ENCODE data around the gene DGKB.

GRCh38 chr7:14911077-14911476 lies 8.5 kb upstream of the DGKB start:
- no peak for TF ChIP-seq POLR2AphosphoS5 (IDR thresholded peaks at IDR 0.05; ENCODE audit: low read depth, low read length)
- TF ChIP-seq CTCF (IDR thresholded peaks at IDR 0.05): no peak
- TF ChIP-seq REST (IDR thresholded peaks at IDR 0.05; ENCODE audit: insufficient read depth in 1 of 2, low read depth in 2 of 2, low read length in 1 of 2): peak in 1 of 2 experiments; percentile 56; a peak in 2 of 4 replicates
- TF ChIP-seq SIN3A (IDR thresholded peaks at IDR 0.05; ENCODE audit: borderline replicate concordance, insufficient read depth, low read depth, low read length): no peak
